HepG2 (cell line): Measurements from ENCODE around the gene MB. TPM values are rescaled to one million over a fixed set of nuclear protein-coding genes. Genes with fewer than 3 reads are reported as not detected.

Source experiments
- ATAC-seq: fragments of 200-7000 bp; cut with Tn5 transposase; 3 replicates; pipeline ENCODE4 v1.9.1; 2020; ENCODE audit warnings: mild to moderate bottlenecking, moderate library complexity
- BruUV-seq: library from RNA; stranded (reverse); fragments of 400-500 nt; replicated peaks from 2 replicates; lab custom pipeline; 2021; lab: Mats Ljungman, UMichigan
- CTCF ChIA-PET: fragments of 300-600 bp; formaldehyde crosslinking; extraction: SDS; loops from one replicate; lab custom pipeline; 2021; ENCODE audit warnings: low total read pairs, inconsistent platforms, low intra/inter-chr PET ratio; lab: Yijun Ruan, JAX
- POLR2A ChIA-PET: fragments of 350-600 bp; sonication (Branson Sonifier 250); formaldehyde crosslinking; loops from one replicate; lab custom pipeline; 2020; ENCODE audit warnings: antibody characterized with exemption, inconsistent platforms; lab: Yijun Ruan, JAX
- DNase-seq: peaks from one replicate; pipeline ENCODE4 v3.0.0-alpha.2; 2015; ENCODE audit warnings: low spot score
- FAIRE-seq: peaks from 3 replicates; lab custom pipeline; 2011; peaks lifted over from hg19 to GRCh38; lab: Jason Lieb, UNC
- H2AFZ ChIP-seq: one replicate; pipeline ENCODE4 v1.6.1; 2011; ENCODE audit warnings: low read length, inconsistent platforms
- H3K27ac ChIP-seq: fragments of 300-600 bp; 3 replicates; pipeline ENCODE4 v1.8.0; 2011; ENCODE audit warnings: mixed run types, mild to moderate bottlenecking, mixed read lengths, low read length, inconsistent platforms; ENCODE audit not compliant: insufficient read depth; ENCODE audit errors: extremely low read length
- H3K27me3 ChIP-seq, 2 experiments: fragments of 200-600 bp in 1 of 2; 2 replicates in 1 of 2; 3 replicates in 1 of 2; pipeline versions ENCODE4 v1.6.0 to v1.8.0; 2011; ENCODE audit warnings: low read length in 2 of 2, mild to moderate bottlenecking in 2 of 2, moderate library complexity in 2 of 2, inconsistent platforms in 1 of 2; ENCODE audit not compliant: insufficient read depth in 2 of 2, control insufficient read depth in 1 of 2
- H3K36me3 ChIP-seq, 2 experiments: fragments of 200-600 bp in 1 of 2; replicated peaks in 1 of 2; 2 replicates in 1 of 2; 3 replicates in 1 of 2; pipeline versions ENCODE4 v1.5.1 to v1.8.0; 2011; ENCODE audit warnings: low read length in 2 of 2, inconsistent platforms in 1 of 2; ENCODE audit not compliant: insufficient read depth in 2 of 2, control insufficient read depth in 1 of 2
- H3K4me1 ChIP-seq: 2 replicates; pipeline ENCODE4 v1.5.1; 2012; ENCODE audit warnings: low read length, inconsistent platforms; ENCODE audit not compliant: insufficient read depth
- H3K4me2 ChIP-seq: 2 replicates; pipeline ENCODE4 v1.6.0; 2011; ENCODE audit warnings: low read depth, low read length, inconsistent platforms
- H3K4me3 ChIP-seq, 3 experiments: fragments of 200-600 bp in 1 of 3; sonication (generic), shearing (Covaris generic) in 1 of 3; replicated peaks in 1 of 3; 2 replicates each; pipeline ENCODE4 v1.5.1; 2011 to 2016; ENCODE audit warnings: low read length in 3 of 3, inconsistent platforms in 2 of 3, low read depth in 2 of 3, mild to moderate bottlenecking in 2 of 3, control low read depth in 1 of 3, mixed read lengths in 1 of 3; ENCODE audit not compliant: insufficient read depth in 1 of 3
- H3K79me2 ChIP-seq: one replicate; pipeline ENCODE4 v1.6.1; 2011; ENCODE audit warnings: low read length, inconsistent platforms; ENCODE audit not compliant: insufficient read depth
- H3K9ac ChIP-seq: 2 replicates; pipeline ENCODE4 v1.6.0; 2011; ENCODE audit warnings: mild to moderate bottlenecking, low read depth, low read length, inconsistent platforms; ENCODE audit not compliant: insufficient read depth
- H3K9me3 ChIP-seq: 2 replicates; pipeline ENCODE4 v1.5.1; 2012; ENCODE audit warnings: mild to moderate bottlenecking, low read length
- H4K20me1 ChIP-seq: 2 replicates; pipeline ENCODE4 v1.6.0; 2011; ENCODE audit warnings: inconsistent platforms, mild to moderate bottlenecking, low read length, moderate library complexity; ENCODE audit not compliant: insufficient read depth
- FOXA3 ChIP-seq: IDR thresholded peaks from 2 replicates; pipeline ENCODE4 v1.6.1; 2016; ENCODE audit warnings: missing genetic modification reagents, missing compliant biosample characterization
- HNRNPUL1 ChIP-seq: fragments of 200-400 bp; formaldehyde crosslinking; IDR thresholded peaks from 2 replicates; pipeline ENCODE4 v1.6.1; 2017; ENCODE audit warnings: low read depth, mild to moderate bottlenecking, low read length, moderate library complexity
- NFIB ChIP-seq: sonication (generic); formaldehyde crosslinking; IDR thresholded peaks from 2 replicates; pipeline ENCODE4 v1.9.0; 2021; ENCODE audit warnings: missing genetic modification reagents, mild to moderate bottlenecking, borderline replicate concordance
- ZKSCAN5 ChIP-seq: sonication (generic); formaldehyde crosslinking; IDR thresholded peaks from 2 replicates; pipeline ENCODE4 v1.5.1; 2020; ENCODE audit warnings: mild to moderate bottlenecking, missing genetic modification reagents
- ZNF724P ChIP-seq: sonication (generic); formaldehyde crosslinking; IDR thresholded peaks from 2 replicates; pipeline ENCODE4 v1.8.0; 2022; ENCODE audit warnings: missing genetic modification reagents, borderline replicate concordance
- WGBS: methylation state at CpG from one replicate; pipeline ENCODE4 v1.1.6; 2017; ENCODE audit warnings: low lambda C conversion rate; 5-methylcytosine and 5-hydroxymethylcytosine counted together
- in situ Hi-C: cut with HindIII; loops from 2 replicates; pipeline ENCODE4 v1.10.0; 2017; ENCODE audit warnings: low pct_unique_long_range_greater_than_20kb; ENCODE audit not compliant: extremely low pct_ligation_motif_present
- intact Hi-C: fragments of 100-400 bp; cut with micrococcal nuclease; formaldehyde crosslinking; loops from one replicate; pipeline ENCODE4 v1.10.0; 2022; ENCODE audit not compliant: unreplicated experiment
- polyA plus RNA-seq, 8 experiments: library from polyadenylated mRNA; depleted of rRNA in 3 of 8; stranded (reverse) in 7 of 8; unstranded in 1 of 8; fragments of >200 nt; fragmentation: Illumina TruSeq in 4 of 8; extraction: Trizol in 4 of 8; gene quantifications; 2 replicates each; pipeline versions ENCODE4 v1.2.1 to v1.2.3, GENCODE V29; 2011 to 2016; ENCODE audit warnings: low read depth in 4 of 8, missing spikeins in 1 of 8, mixed read lengths in 1 of 8; ENCODE audit not compliant: insufficient read depth in 1 of 8
- total RNA-seq, 5 experiments: library from RNA; depleted of rRNA; stranded (reverse); fragments of >200 nt; fragmentation: Illumina TruSeq; extraction: Trizol; gene quantifications; 2 replicates each; pipeline ENCODE4 v1.2.3, GENCODE V29; 2016; ENCODE audit warnings: low read depth in 1 of 5
- TF ChIP-seq, protein P1 (sequence below), 2 experiments: sonication (generic) in 1 of 2; formaldehyde crosslinking in 1 of 2; IDR thresholded peaks; 2 replicates each; pipeline versions ENCODE4 v1.6.1 to v1.9.0; 2014 to 2022; ENCODE audit warnings: antibody characterized with exemption in 1 of 2, borderline replicate concordance in 1 of 2, inconsistent platforms in 1 of 2, low read depth in 1 of 2, missing genetic modification reagents in 1 of 2
- TF ChIP-seq, protein P2 (sequence below): sonication (generic); formaldehyde crosslinking; IDR thresholded peaks from 2 replicates; pipeline ENCODE4 v1.4.0; 2020; ENCODE audit warnings: mild to moderate bottlenecking, low read depth, missing genetic modification reagents
- TF ChIP-seq, protein P3 (sequence below): IDR thresholded peaks from 2 replicates; pipeline ENCODE4 v1.6.1; 2018; ENCODE audit warnings: missing genetic modification reagents
- TF ChIP-seq, protein P4 (sequence below): sonication (generic); formaldehyde crosslinking; IDR thresholded peaks from 2 replicates; pipeline ENCODE4 v1.4.0; 2020; ENCODE audit warnings: mild to moderate bottlenecking, missing genetic modification reagents, borderline replicate concordance

MB gene
- total and polyA plus RNA-seq, 2 of the 13 experiments (the other 11 are each of a cell fraction or from before 2014, with no cell fraction given), result 0.07 TPM; not detected in 1

DNA sequence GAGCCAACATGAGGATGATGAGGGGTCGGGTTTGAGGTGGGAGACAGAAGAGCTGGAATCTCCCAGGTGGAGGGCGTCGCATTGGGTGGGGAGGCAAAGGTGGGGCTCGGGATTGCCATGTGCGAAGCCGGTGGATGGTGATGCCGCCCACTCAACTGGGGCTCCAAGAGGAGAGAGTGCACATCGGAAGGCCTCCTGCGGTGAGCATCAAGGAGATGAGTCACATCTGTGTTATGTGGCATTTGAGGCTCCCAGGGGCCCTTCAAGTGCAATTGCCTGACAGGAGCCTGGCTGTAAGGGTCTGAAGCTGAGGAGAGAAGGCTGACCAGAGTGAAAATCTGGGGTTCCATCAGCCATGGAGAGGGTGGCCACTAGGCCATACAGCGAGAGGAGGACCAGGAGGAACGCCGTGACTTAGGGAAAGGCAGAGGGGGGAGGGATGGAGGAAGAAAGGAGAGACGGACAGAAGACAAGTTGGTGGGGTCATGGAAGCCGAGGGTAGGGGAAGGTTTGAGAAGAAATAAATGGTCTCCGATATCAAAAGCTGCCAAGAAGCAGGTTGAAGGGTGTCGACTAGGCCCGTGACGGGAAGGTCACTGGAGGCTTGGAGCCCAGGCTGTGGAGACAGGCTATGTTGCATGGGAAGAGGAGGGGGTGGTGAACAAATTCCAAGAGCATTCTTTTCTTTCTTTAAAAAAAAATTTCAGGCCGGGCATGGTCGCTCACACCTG, 55.2 kb downstream of the MB start:
- Histone ChIP-seq H3K36me3 (no peaks in the 10 kb centered on the region), H3K4me1 (no peaks in the 10 kb centered on the region), H3K9me3 (no peaks in the 10 kb centered on the region), H3K4me2 (no peak overlapping the region), H4K20me1 (no peaks in the 10 kb centered on the region), H2AFZ (no peak overlapping the region), H3K27me3 (peaks cover 0 to 23% of the 10 kb centered on the region in 2 experiments; a peak in 3 of 5 replicates), H3K27ac (no peak overlapping the region), H3K4me3 (no peak overlapping the region), H3K9ac (no peak overlapping the region), H3K79me2 (no peaks in the 10 kb centered on the region)
- FAIRE-seq (no peak), ATAC-seq (no peak), DNase-seq (no peak)
- in situ Hi-C loops, result loop anchor here (10.0 kb wide), 1 partner anchor 63 kb away; no protein-coding TSS in a partner anchor
- no TSS peak for BruUV-seq
- ChIA-PET POLR2A (no interaction called here), CTCF (no interaction called here)
- intact Hi-C loops, result no loop called here
- WGBS, result 54% methylated on average over 18 of the region's 20 CpGs
- TF ChIP-seq, protein P1, sequence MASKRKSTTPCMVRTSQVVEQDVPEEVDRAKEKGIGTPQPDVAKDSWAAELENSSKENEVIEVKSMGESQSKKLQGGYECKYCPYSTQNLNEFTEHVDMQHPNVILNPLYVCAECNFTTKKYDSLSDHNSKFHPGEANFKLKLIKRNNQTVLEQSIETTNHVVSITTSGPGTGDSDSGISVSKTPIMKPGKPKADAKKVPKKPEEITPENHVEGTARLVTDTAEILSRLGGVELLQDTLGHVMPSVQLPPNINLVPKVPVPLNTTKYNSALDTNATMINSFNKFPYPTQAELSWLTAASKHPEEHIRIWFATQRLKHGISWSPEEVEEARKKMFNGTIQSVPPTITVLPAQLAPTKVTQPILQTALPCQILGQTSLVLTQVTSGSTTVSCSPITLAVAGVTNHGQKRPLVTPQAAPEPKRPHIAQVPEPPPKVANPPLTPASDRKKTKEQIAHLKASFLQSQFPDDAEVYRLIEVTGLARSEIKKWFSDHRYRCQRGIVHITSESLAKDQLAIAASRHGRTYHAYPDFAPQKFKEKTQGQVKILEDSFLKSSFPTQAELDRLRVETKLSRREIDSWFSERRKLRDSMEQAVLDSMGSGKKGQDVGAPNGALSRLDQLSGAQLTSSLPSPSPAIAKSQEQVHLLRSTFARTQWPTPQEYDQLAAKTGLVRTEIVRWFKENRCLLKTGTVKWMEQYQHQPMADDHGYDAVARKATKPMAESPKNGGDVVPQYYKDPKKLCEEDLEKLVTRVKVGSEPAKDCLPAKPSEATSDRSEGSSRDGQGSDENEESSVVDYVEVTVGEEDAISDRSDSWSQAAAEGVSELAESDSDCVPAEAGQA (IDR thresholded peaks at IDR 0.05; ENCODE audit: low read depth), result no peak
- TF ChIP-seq, protein P1 (CRISPR knock-in tag; IDR thresholded peaks at IDR 0.05; ENCODE audit: borderline replicate concordance), result no peak
- TF ChIP-seq ZNF724P, result no peak
- TF ChIP-seq, protein P2, sequence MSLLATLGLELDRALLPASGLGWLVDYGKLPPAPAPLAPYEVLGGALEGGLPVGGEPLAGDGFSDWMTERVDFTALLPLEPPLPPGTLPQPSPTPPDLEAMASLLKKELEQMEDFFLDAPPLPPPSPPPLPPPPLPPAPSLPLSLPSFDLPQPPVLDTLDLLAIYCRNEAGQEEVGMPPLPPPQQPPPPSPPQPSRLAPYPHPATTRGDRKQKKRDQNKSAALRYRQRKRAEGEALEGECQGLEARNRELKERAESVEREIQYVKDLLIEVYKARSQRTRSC (CRISPR knock-in tag), result no peak
- TF ChIP-seq, protein P3, sequence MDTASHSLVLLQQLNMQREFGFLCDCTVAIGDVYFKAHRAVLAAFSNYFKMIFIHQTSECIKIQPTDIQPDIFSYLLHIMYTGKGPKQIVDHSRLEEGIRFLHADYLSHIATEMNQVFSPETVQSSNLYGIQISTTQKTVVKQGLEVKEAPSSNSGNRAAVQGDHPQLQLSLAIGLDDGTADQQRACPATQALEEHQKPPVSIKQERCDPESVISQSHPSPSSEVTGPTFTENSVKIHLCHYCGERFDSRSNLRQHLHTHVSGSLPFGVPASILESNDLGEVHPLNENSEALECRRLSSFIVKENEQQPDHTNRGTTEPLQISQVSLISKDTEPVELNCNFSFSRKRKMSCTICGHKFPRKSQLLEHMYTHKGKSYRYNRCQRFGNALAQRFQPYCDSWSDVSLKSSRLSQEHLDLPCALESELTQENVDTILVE (CRISPR knock-in tag), result no peak
- no peak for TF ChIP-seq HNRNPUL1
- TF ChIP-seq ZKSCAN5 (CRISPR knock-in tag), result no peak
- TF ChIP-seq, protein P4, sequence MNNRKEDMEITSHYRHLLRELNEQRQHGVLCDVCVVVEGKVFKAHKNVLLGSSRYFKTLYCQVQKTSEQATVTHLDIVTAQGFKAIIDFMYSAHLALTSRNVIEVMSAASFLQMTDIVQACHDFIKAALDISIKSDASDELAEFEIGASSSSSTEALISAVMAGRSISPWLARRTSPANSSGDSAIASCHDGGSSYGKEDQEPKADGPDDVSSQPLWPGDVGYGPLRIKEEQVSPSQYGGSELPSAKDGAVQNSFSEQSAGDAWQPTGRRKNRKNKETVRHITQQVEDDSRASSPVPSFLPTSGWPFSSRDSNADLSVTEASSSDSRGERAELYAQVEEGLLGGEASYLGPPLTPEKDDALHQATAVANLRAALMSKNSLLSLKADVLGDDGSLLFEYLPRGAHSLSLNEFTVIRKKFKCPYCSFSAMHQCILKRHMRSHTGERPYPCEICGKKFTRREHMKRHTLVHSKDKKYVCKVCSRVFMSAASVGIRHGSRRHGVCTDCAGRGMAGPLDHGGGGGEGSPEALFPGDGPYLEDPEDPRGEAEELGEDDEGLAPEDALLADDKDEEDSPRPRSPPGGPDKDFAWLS, result no peak
- TF ChIP-seq NFIB (CRISPR knock-in tag), result no peak
- TF ChIP-seq FOXA3 (CRISPR knock-in tag), result no peak
